Ovary (tissue), 9 donors: ENCODE data around the gene MT1X. TPM values are rescaled to one million over a fixed set of nuclear protein-coding genes. Genes with fewer than 3 reads are reported as not detected.

Experiments used
- DNase-seq, 5 donors: peaks; one replicate each; pipeline ENCODE4 v3.0.0-alpha.2; 2019 to 2020
- H3K27ac ChIP-seq, 2 donors: fragments of 200-600 bp; one replicate each; pipeline versions ENCODE4 v1.5.1 to v1.8.0; 2019 to 2022
- H3K27me3 ChIP-seq: fragments of 200-600 bp; one replicate; pipeline ENCODE4 v1.8.0; 2022
- H3K36me3 ChIP-seq: fragments of 200-600 bp; sonication (generic); one replicate; pipeline ENCODE4 v1.5.1; 2019
- H3K4me1 ChIP-seq: one replicate; pipeline ENCODE4 v1.8.1; 2013; ENCODE audit warnings: mild to moderate bottlenecking, moderate library complexity; ENCODE audit not compliant: insufficient read depth
- H3K4me3 ChIP-seq: fragments of 200-600 bp; sonication (generic); one replicate; pipeline ENCODE4 v1.5.1; 2017
- H3K9me3 ChIP-seq, 2 donors: fragments of 200-600 bp in 1 of 2; sonication (generic) in 1 of 2; one replicate each; pipeline versions ENCODE4 v1.5.1 to v1.8.1; 2013 to 2019; ENCODE audit warnings: mild to moderate bottlenecking in 1 of 2, moderate library complexity in 1 of 2
- EP300 ChIP-seq: sonication (generic); formaldehyde crosslinking; IDR thresholded peaks from one replicate; pipeline ENCODE4 v1.6.1; 2017; ENCODE audit warnings: antibody characterized with exemption
- POLR2A ChIP-seq: fragments of 450-650 bp; IDR thresholded peaks from one replicate; pipeline ENCODE4 v1.6.1; 2017; ENCODE audit warnings: antibody characterized with exemption, mild to moderate bottlenecking, moderate library complexity
- WGBS, 3 donors: extraction: QIAGEN DNeasy Blood & Tissue Kit in 1 of 3; methylation state at CpG; one replicate each; pipeline versions ENCODE4 v1.1.5 to v1.1.7; 2013 to 2017; 5-methylcytosine and 5-hydroxymethylcytosine counted together
- intact Hi-C, 4 donors: fragments of 100-400 bp; cut with DNase I; formaldehyde crosslinking; loops; one replicate each; pipeline versions ENCODE4 v1.11.0 to v1.15.1; 2022 to 2023
- polyA plus RNA-seq, 2 donors: library from polyadenylated mRNA; stranded (reverse); fragments of 200-250 nt in 1 of 2; fragments of 350-450 nt in 1 of 2; fragmentation: Illumina TruSeq in 1 of 2; extraction: RNeasy Lipid Tissue Mini Kit (QIAGEN cat#74804) in 1 of 2; gene quantifications; one replicate each; pipeline ENCODE4 v1.2.3, GENCODE V29; 2013 to 2014
- total RNA-seq, 7 donors: library from RNA; depleted of rRNA in 2 of 7; stranded (reverse); fragments of >200 nt in 2 of 7; fragmentation: NEBNext Ultra II Directional in 3 of 7; extraction: Animal tissue kit (Norgen Biotek cat#: 25700) in 3 of 7; gene quantifications; one replicate each; pipeline versions ENCODE4 v1.1.0 to v1.2.4, GENCODE V29; 2016 to 2023
- TF ChIP-seq, protein P1 (sequence below), 3 donors: fragments of 450-650 bp in 2 of 3; fragments of 200-600 bp in 1 of 3; IDR thresholded peaks; one replicate each; pipeline versions ENCODE4 v1.5.1 to v1.8.0; 2016 to 2022; ENCODE audit warnings: antibody characterized with exemption in 3 of 3, mild to moderate bottlenecking in 1 of 3
- donor health status: DM: no; HTN: no; CAD: no; lungs with moderate emphysema.
- donor health status: DM: no; HTN: no; CAD: no.
- donor health status: Bipolar disorder and iron deficiency.
- donor health status: DM: yes; HTN: yes; CAD: no.
- donor health status: DM: no; HTN: no; CAD: no.
- donor health status: DM: yes; HTN: yes; CAD: no.

Gene MT1X
- total and polyA plus RNA-seq, 9 donors = 10.0 to 1,106 (median 141) TPM

GRCh38 chr16:56635441-56635967 is 46.8 kb upstream of the MT1X start:
- no peak overlapping the region for H3K27ac ChIP-seq
- H3K4me3 ChIP-seq = no peak overlapping the region
- H3K36me3 ChIP-seq = no peaks in the 10 kb centered on the region
- no peaks in the 10 kb centered on the region for H3K9me3 ChIP-seq
- DNase-seq = no peak
- H3K27me3 ChIP-seq = no peaks in the 10 kb centered on the region
- intact Hi-C loops = no loop called here
- 4 to 14% (median 10%) methylated on average over 25 to 40 of the region's 40 CpGs for WGBS, 3 donors
- H3K4me1 ChIP-seq = peaks cover 9% of the 10 kb centered on the region
- TF ChIP-seq EP300 = no peak
- TF ChIP-seq POLR2A = no peak
- TF ChIP-seq, protein P1, sequence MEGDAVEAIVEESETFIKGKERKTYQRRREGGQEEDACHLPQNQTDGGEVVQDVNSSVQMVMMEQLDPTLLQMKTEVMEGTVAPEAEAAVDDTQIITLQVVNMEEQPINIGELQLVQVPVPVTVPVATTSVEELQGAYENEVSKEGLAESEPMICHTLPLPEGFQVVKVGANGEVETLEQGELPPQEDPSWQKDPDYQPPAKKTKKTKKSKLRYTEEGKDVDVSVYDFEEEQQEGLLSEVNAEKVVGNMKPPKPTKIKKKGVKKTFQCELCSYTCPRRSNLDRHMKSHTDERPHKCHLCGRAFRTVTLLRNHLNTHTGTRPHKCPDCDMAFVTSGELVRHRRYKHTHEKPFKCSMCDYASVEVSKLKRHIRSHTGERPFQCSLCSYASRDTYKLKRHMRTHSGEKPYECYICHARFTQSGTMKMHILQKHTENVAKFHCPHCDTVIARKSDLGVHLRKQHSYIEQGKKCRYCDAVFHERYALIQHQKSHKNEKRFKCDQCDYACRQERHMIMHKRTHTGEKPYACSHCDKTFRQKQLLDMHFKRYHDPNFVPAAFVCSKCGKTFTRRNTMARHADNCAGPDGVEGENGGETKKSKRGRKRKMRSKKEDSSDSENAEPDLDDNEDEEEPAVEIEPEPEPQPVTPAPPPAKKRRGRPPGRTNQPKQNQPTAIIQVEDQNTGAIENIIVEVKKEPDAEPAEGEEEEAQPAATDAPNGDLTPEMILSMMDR (IDR thresholded peaks at IDR 0.05) = no peak

GRCh38 chr16:56636616-56637413 is 45.5 kb upstream of the MT1X start:
- no peaks in the 10 kb centered on the region for H3K9me3 ChIP-seq
- DNase-seq = no peak
- TF ChIP-seq POLR2A (no peak), EP300 (no peak)
- TF ChIP-seq, protein P1 (IDR thresholded peaks at IDR 0.05) = no peak
- H3K27me3 ChIP-seq = no peaks in the 10 kb centered on the region
- intact Hi-C loops = no loop called here
- no peak overlapping the region for H3K4me3 ChIP-seq
- 45 to 62% (median 59%) methylated on average over 9 of the region's 9 CpGs for WGBS, 3 donors
- no peak overlapping the region for H3K27ac ChIP-seq
- peaks cover 9% of the 10 kb centered on the region for H3K4me1 ChIP-seq
- no peaks in the 10 kb centered on the region for H3K36me3 ChIP-seq

DNA sequence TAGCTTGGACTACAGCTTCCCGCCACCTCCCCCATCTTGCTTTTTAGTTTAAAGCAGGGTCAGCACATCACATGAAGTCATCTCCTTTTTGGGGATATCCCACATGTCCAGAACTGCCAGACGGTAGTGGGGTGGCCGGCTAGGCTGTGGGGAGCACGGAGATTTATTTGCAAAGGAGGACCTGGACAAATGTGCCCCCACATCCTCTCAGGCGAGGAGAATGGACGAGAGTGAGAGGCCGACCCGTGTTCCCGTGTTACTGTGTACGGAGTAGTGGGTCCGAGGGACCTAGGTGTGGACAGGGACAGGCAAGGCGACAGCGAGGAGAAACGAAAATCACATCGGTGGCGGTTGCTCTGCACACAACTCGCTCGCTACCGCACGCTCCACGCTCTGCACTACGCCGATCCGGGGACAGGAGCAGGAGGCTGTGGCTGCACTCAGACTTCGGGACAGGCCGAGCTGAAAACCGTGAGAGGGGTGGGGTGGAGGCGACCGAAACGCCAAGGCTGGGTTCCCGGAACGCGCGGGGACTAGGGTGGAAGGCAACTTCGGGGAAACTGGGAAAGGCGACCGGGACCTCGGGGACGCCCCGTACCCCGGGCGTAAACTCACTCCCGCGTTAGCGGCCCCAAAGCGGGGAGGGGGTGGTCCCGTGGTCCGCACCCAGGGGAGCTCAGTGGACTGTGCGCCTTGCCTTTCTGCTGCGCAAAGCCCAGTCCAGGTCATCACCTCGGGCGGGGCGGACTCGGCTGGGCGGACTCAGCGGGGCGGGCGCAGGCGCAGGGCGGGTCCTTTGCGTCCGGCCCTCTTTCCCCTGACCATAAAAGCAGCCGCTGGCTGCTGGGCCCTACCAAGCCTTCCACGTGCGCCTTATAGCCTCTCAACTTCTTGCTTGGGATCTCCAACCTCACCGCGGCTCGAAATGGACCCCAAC is 44.2 kb upstream of the MT1X start, which contains the start of gene MT1A:
TSS of gene MT1A (plus strand) at position 853 of the 937 bp plus-strand sequence. CDS start at position 926, 73 bp downstream.
- Histone ChIP-seq H3K4me1 (peaks cover 9% of the 10 kb centered on the region), H3K27me3 (no peaks in the 10 kb centered on the region), H3K4me3 (peak within 1 kb of the TSS; percentile 27), H3K27ac (no peak within 1 kb of the TSS), H3K9me3 (no peaks in the 10 kb centered on the region), H3K36me3 (no peaks in the 10 kb centered on the region)
- TF ChIP-seq EP300 (peak; percentile 39), POLR2A (peak; percentile 32)
- TF ChIP-seq, protein P1 (IDR thresholded peaks at IDR 0.05) = no peak
- intact Hi-C loops = no loop called here
- peak in 4 of 5 donors; percentile 33 to 77 (median 68) for DNase-seq
- WGBS, 3 donors = 7 to 18% (median 14%) methylated on average over 58 to 68 of the region's 68 CpGs

GRCh38 chr16:56639045-56639444 is 43.2 kb upstream of the MT1X start:
- 63 to 81% (median 81%) methylated on average over 1 of the region's 1 CpG for WGBS, 3 donors
- no peak for DNase-seq
- peaks cover 11% of the 10 kb centered on the region for H3K4me1 ChIP-seq

More at GRCh38 chr16:56639045-56639444, 43.2 kb upstream of the MT1X start:
- no peak overlapping the region for H3K4me3 ChIP-seq
- no peaks in the 10 kb centered on the region for H3K36me3 ChIP-seq
- TF ChIP-seq POLR2A = no peak
- TF ChIP-seq, protein P1 (IDR thresholded peaks at IDR 0.05) = no peak
- no peak for TF ChIP-seq EP300
- no peak overlapping the region for H3K27ac ChIP-seq
- no peaks in the 10 kb centered on the region for H3K9me3 ChIP-seq
- H3K27me3 ChIP-seq = no peaks in the 10 kb centered on the region
- intact Hi-C loops = no loop called here
